ENCODE data around the gene CDH1.

DNA sequence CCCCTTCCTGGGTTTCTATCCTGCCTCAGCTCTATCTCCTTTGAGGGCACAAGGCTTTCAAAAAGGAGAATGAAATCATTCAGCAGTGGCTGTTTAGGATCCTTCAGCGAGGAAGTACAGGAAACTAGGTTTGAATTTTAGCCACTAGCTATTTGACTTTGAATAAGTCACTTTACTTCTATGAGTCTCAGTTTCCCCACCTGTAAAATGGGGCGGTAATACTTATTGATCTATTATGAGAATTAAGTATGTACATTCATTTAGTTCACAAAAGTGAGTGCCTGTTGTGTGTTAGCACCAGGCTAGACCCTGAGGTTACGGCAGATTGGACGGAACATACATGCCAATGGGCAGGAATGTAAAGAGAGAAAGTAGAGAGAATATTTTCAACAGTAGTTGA is 6.6 kb downstream of the CDH1 start:
- TF ChIP-seq, protein P1, sequence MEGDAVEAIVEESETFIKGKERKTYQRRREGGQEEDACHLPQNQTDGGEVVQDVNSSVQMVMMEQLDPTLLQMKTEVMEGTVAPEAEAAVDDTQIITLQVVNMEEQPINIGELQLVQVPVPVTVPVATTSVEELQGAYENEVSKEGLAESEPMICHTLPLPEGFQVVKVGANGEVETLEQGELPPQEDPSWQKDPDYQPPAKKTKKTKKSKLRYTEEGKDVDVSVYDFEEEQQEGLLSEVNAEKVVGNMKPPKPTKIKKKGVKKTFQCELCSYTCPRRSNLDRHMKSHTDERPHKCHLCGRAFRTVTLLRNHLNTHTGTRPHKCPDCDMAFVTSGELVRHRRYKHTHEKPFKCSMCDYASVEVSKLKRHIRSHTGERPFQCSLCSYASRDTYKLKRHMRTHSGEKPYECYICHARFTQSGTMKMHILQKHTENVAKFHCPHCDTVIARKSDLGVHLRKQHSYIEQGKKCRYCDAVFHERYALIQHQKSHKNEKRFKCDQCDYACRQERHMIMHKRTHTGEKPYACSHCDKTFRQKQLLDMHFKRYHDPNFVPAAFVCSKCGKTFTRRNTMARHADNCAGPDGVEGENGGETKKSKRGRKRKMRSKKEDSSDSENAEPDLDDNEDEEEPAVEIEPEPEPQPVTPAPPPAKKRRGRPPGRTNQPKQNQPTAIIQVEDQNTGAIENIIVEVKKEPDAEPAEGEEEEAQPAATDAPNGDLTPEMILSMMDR (IDR thresholded peaks at IDR 0.05): no peak
- TF ChIP-seq EP300 (IDR thresholded peaks at IDR 0.05; ENCODE audit: low read depth) (no peak), POLR2A (IDR thresholded peaks at IDR 0.05) (no peak)
